Stimulated activated CD4-positive, alpha-beta T cell treated with anti-CD3 and anti-CD28 coated beads, Interleukin-4, amount 100 ng/mL, for 4 hours (primary cell): ENCODE results near the gene CD247.
"Not testable (repeated sequence)": the region's sequence is repeated elsewhere in the genome, so short reads cannot be mapped to it uniquely, and the experiment has no call there.

ENCODE experiments used
- DNase-seq, 2 experiments: peaks; one replicate each; pipeline ENCODE4 v3.0.0-alpha.2; 2020

CD247 gene

GRCh38 chr1:167518331-167518700 lies at the start of gene CD247:
TSS of gene CD247 (minus strand) at chr1:167518529. CDS start at chr1:167518465, 64 bp downstream.
- peak; percentile 51 to 75 for DNase-seq

- no peak for DNase-seq
Measured at GRCh38 chr1:167567663-167568062, 49.3 kb upstream of the CD247 start.

- DNase-seq: no peak
Measured at GRCh38 chr1:167566766-167567165, 48.4 kb upstream of the CD247 start.

- no peak for DNase-seq
Measured at GRCh38 chr1:167565922-167566321, 47.6 kb upstream of the CD247 start.

GRCh38 chr1:167564612-167565270 lies 46.4 kb upstream of the CD247 start:
- no peak for DNase-seq

- DNase-seq: no peak
Measured at GRCh38 chr1:167563579-167564246, 45.4 kb upstream of the CD247 start.

- DNase-seq: no peak
Measured at GRCh38 chr1:167562702-167563101, 44.4 kb upstream of the CD247 start.

GRCh38 chr1:167561753-167562152 lies 43.4 kb upstream of the CD247 start:
- DNase-seq: no peak

GRCh38 chr1:167555971-167556714 lies 37.8 kb upstream of the CD247 start:
- peak; percentile 64 to 70 for DNase-seq

GRCh38 chr1:167555072-167555471 lies 36.7 kb upstream of the CD247 start:
- DNase-seq: not testable (repeated sequence)

GRCh38 chr1:167554028-167554779 lies 35.9 kb upstream of the CD247 start:
- DNase-seq: no peak

- DNase-seq: peak; percentile 83 to 88
Measured at GRCh38 chr1:167553136-167554027, 35.1 kb upstream of the CD247 start, which contains the start of gene CREG1. TSS of gene CREG1 (minus strand) at chr1:167553762.

- DNase-seq: no peak
Measured at GRCh38 chr1:167551362-167551761, 33.0 kb upstream of the CD247 start.

- no peak for DNase-seq
Measured at GRCh38 chr1:167548059-167548932, 30.0 kb upstream of the CD247 start.

GRCh38 chr1:167546935-167547334 lies 28.6 kb upstream of the CD247 start:
- no peak for DNase-seq

- DNase-seq: no peak
Measured at GRCh38 chr1:167545349-167545748, 27.0 kb upstream of the CD247 start.

GRCh38 chr1:167544447-167545093 lies 26.2 kb upstream of the CD247 start:
- DNase-seq: no peak

GRCh38 chr1:167543199-167543990 lies 25.1 kb upstream of the CD247 start:
- no peak for DNase-seq
